GM19099 (cell line): ENCODE results near the gene SAPCD2.

Source experiments
- POLR2A ChIP-seq: IDR thresholded peaks from 3 replicates; pipeline ENCODE4 v1.6.1; 2011; ENCODE audit warnings: low read depth; ENCODE audit not compliant: insufficient read length; ENCODE audit errors: extremely low read depth

SAPCD2 gene

GRCh38 chr9:137052998-137053943 lies 17.1 kb downstream of the SAPCD2 start:
- no peak for TF ChIP-seq POLR2A

GRCh38 chr9:137052293-137052692 lies 18.1 kb downstream of the SAPCD2 start:
- TF ChIP-seq POLR2A: no peak

GRCh38 chr9:137051145-137051724 lies 19.1 kb downstream of the SAPCD2 start:
- no peak for TF ChIP-seq POLR2A

- TF ChIP-seq POLR2A: no peak
Measured at GRCh38 chr9:137050570-137050969, 19.8 kb downstream of the SAPCD2 start.

GRCh38 chr9:137049544-137050449 lies 20.6 kb downstream of the SAPCD2 start:
- TF ChIP-seq POLR2A: no peak

- no peak for TF ChIP-seq POLR2A
Measured at GRCh38 chr9:137048655-137049543, 21.5 kb downstream of the SAPCD2 start.

GRCh38 chr9:137046088-137046787 lies 24.1 kb downstream of the SAPCD2 start, which contains the start of gene NPDC1:
Gene NPDC1 (minus strand): TSS chr9:137046177. CDS start chr9:137045989, 188 bp downstream.
- TF ChIP-seq POLR2A: no peak

- no peak for TF ChIP-seq POLR2A
Measured at GRCh38 chr9:137045294-137046087, 24.9 kb downstream of the SAPCD2 start.

GRCh38 chr9:137044502-137045177 lies 25.7 kb downstream of the SAPCD2 start:
- TF ChIP-seq POLR2A: no peak

GRCh38 chr9:137044037-137044436 lies 26.3 kb downstream of the SAPCD2 start:
- TF ChIP-seq POLR2A: no peak

- no peak for TF ChIP-seq POLR2A
Measured at GRCh38 chr9:137042751-137043727, 27.3 kb downstream of the SAPCD2 start.
